Kidney glomerular epithelial cell (primary cell): ENCODE measurements around the gene TANK.
"Not testable (repeated sequence)": the region's sequence is repeated elsewhere in the genome, so short reads cannot be mapped to it uniquely, and the experiment has no call there.

ENCODE experiments used
- DNase-seq: peaks from one replicate; lab custom pipeline; 2025; lab: John Stamatoyannopoulos, UW

The TANK gene, protein sequence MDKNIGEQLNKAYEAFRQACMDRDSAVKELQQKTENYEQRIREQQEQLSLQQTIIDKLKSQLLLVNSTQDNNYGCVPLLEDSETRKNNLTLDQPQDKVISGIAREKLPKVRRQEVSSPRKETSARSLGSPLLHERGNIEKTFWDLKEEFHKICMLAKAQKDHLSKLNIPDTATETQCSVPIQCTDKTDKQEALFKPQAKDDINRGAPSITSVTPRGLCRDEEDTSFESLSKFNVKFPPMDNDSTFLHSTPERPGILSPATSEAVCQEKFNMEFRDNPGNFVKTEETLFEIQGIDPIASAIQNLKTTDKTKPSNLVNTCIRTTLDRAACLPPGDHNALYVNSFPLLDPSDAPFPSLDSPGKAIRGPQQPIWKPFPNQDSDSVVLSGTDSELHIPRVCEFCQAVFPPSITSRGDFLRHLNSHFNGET

DNA sequence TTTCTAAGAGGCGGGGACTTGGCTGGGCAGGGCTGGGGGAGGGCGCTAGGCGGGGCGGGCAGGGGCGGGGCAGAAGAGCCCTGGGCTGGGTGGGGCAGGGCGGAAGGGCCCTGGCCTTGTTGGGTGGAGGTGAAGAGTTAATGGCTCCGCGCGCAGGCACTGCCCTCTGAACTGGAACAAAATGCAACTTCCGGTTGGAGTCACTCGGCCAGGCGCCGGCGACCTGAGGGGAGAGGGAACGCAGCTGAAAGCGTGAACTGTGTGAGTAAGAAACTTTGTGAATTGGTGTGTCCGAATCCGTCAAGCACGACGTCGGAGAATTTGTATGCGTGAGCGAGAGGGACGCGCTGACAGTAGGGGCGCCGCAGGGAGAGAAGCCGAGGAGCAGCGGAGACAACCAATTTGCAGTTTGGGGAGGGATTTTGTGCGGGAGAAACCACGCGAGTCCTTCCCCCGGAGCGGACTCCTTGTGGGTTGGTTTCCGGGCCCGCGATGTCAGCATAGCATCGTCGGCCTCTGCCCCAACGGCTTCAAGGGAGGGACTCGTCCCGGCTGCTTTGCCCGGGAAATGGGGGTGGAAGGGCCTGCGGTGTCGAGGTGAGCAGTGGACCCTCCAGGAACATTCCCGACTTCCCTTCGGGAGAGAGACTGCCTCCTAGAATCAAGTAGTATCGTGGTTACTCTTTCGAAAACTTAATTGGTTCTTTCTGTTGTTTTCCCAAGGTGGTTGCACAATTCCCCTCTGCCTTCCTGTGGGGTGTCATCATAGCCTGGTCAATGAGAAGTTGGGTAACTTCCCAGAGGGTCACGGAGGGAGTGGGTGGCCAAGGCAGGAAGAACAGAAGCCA lies at the start of gene TANK:
TANK (plus strand) TSS at position 203 of the 848 bp plus-strand sequence. CDS start 19,235 bp downstream, outside the sequence.
- DNase-seq: peak; percentile 89

DNA sequence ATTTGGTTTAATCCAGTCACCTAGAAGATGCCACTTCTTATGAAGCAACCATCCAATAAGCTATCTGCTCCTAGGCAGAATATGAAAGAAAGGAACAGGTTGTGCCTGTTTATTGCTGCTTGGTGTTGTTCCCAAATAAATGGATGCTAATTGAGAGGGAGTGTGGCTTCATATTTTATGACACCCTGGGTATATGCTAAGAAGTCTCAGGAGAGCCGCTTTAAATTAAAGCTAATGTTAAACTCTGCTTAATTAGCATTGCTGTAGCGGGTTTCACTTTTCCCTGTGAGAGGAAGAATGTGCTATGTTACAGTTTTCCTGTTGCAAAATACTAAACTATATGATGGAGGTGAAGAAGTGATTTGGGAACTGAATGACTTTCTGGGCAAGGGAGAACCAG lies 48.7 kb upstream of the TANK start:
- DNase-seq: no peak

DNA sequence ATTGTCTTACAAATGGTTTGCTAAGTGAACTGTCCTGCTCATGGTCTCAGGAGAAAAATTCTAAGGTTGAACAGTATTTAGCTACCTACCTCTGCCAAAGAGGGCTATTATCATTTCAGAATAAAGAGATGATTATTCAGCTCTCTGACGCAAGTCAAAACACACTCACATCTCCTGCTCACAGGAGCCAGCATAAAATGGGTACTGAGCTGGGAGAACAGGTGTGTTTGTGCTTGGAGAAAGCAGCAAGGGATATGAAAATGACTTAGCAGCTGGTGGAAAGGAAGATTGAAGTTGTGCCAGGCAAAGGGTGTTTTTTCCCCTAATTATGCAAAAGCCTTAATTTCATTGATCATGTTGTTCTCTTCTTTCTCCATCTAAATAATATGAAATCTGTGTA lies 47.3 kb upstream of the TANK start:
- no peak for DNase-seq

DNA sequence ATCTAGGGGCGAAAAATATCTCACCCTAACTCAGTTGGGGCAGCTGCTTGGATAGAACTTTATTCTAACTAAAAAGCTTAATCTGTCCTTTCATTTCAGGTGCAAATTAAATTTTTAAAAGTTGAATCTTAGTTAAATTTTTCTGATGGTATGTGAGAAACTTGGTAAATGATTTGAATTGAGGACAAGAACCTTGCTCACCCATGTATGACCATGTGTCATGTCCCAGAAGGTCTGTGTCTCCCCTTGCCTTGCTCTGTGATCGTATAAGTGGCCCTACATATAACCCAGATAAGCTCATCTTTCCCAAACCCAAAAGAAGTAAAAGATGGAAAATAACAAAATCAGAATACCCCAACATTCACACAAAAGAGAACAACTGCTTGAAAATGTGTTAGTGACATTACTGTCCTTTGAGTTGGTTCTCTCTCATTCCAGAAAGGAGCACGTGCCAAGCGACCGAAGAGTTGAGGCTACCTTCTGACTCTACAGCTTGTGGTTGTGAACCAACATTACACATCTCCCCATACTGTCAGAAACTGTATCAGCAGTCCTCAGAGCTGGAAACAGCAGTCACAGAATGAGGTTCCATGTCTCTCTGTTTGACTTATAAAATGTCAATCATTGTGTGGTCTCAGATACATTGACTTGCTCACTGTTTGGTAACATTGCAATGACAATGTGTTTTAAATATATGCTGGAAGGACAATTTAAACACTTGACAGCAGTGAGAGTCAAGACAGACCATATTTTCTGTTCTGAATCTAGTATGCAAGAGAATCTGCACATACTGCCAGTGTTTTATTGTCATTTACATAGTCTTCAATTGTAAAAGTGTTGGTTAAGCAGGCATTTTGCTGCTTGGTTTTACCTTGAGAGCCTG lies 46.3 kb upstream of the TANK start:
- no peak for DNase-seq

DNA sequence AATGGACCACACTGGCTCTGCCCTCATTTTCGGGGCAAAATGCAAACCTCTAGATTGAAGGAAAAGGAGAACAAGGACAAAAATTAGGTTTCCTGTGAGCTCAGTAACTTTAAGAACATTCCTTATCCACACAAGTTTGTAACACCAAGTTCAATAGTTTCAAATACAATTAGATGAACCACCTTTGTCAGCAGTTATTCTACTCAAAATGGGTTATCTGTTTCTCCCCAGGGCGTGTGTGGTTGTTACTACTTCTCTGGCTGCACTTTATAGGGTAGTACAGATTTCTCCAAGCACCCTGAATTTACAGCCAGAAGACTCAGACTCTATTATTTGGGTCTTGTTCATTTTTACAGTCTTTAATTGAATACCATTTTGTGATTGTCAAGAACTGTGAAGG lies 45.0 kb upstream of the TANK start:
- no peak for DNase-seq

DNA sequence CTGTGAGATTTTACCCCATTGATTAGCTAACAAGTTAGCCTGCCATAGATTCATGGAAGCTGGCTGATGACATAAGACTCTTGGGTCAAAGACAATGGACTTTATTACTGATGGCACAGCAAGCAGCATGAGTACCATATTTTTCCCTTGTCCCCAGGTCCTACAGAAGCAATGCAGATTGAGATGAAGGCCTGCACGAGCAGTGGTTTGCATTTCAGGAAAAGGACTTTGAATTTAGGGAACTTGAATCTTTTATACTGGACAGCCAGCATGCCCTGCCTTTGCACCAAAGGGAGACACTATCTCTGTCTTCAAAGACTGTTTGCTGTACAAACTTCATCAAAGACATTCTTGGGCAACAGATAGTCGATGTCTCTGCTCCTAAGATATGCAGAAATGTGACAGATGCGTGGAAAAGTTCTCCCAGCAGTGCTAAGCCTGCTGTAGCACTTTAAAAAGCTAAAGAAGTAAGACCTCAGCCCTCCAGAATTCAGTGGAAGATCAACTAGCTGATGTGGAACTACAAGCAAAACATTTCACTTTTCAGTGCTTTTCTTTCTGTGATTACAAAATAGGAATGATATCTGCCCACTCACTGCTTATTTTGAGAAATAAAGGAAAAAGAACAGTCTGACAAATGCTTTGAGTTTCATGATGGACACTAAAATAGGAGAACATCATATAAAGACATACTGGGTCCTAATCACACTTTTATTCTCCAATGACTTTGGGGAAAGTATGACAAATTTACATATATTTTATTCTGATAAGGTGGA lies 44.4 kb upstream of the TANK start:
- no peak for DNase-seq

DNA sequence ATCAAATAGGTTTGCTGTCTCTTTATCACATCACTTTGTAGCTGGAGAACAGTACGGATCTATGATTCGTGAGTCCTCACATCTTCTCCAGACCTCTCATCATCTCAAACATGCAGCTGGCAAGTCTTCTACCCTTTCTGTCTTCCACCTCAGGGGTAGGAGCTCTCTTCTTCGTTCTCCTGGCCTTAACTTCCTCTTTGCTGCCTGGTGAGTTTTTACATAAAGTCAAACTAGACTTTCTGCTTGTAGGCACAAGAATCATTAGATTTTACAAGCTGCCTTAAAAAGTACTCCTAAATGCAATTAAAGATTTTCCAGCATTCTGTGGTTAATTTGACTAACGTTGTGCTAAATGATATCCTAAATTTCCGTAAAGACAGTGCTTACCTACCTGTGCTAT lies 43.7 kb upstream of the TANK start:
- DNase-seq: no peak

DNA sequence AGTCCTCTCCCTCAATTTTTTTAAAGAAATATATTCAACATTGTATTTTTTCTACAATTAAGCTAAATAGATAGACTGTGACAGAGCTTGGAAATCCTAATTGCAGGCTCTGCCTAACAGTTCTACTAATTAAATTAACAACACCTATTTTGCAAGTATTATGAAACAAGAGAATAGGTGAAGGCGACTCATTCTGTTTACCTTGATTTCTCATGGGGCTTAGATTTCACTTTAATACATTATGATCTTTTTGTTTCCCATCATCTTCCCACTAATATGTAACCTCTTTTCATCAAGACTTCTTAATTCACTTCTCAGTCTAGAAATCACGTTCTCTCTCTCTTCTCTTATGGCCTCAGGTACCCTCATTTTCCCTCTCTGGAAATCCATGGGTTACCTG lies 42.7 kb upstream of the TANK start:
- DNase-seq: no peak

DNA sequence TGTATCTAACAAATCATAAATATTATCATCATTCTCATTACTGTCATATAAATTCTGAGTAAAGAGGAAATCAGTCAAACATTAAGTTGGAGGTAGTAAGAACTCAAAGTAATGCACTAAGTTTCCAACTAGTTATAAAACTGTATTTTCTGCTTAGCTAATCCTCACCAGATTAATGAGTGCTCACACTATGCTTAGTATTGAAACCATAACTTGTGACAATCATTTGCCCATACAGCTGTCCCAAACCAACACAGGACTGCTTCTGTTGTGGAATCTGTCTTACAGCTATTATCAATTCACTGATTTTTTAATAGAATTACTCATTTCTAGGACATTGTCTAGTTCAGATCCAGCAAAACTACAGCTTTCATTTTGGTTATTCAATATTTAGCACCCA lies 41.5 kb upstream of the TANK start:
- no peak for DNase-seq

DNA sequence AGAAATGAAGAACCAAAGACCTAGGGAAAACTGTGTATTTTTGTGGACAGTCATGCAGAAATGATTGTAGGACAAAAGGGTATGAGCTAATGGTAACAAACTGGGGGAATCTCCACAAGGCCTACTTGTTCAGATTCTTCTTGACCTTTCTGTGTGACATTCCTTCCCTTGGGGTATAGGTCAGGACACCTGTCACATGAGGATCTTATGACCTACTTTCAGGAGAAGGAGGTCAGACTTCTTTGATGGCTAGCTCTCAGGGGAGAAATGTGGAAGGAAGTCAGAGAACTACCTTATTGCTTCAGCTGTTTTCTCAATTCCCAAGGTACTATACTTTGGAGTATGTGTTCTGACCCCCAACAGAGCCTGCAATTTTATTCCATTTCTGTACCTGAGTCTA lies 40.7 kb upstream of the TANK start:
- DNase-seq: no peak

DNA sequence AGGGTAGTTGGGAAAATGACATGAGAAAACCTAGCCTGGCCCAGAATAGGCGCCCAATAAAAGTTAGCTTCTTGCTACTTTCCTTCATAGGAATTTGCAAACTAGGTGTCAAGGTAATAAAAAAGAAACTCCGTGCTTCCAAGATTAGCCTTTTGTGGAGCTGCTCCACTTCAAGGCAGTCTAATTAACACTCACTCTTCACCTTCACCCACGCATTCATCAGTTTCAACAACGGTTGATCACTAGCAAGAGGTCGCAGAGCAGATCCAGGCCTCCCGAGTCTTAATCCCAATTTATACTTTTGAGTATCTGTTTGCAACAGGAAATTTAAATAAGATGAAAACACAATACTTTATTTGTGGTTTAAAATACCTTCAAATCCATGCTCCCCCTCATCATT lies 39.5 kb upstream of the TANK start:
- DNase-seq: no peak

DNA sequence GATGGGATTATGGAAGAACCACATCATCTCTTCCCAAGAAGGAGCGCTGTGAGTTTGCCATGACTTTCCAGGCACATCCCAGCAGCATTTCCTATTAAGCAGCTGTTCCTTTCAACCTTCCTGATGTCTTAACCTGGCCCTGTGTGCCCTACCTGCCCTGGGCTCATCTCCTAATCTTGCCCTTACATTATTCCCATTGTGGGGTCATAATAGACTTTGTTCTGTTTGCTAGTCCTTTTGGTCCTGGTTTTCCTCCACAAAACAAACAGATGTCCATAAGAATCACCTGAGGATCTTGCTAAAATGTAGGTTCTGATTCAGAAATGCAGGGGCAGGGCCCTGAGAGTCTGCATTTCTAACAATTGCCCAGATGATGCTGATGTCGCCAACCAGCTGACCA lies 38.6 kb upstream of the TANK start:
- no peak for DNase-seq

DNA sequence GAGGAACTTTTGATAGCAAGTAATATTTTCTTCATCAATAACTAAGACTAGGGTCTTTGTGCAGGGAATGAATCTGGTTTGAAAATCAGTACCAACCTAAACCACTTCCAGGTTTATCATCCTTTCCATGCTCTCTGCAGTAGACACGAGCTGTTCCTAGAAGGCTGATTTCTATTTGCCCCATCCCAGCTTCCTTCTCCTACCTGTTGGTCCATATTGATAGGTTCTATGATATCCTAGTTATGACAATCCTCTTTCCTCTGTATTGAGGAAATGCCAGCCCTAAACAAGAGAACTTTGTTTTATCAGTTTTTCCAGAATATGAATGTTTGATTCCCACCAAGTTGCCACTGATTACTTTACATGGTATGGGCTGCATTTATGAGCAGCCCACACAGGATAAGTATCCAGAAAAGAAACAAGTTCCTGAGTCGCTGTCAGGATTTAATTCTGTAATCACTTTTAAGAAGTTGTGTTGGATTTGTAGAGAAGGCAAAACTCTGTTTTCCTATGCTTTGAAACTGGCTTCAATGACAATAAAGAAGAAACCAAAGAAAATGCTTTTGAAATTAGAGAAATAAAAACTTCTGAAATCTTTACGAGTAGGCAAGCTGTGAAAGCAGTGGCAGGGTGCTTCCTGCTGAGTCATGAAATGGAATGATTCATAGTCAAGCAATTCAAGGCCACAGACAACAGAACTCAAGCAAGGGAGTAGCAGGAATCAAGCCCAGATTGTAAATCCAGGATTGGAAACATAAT lies 37.3 kb upstream of the TANK start:
- DNase-seq: peak; percentile 89

DNA sequence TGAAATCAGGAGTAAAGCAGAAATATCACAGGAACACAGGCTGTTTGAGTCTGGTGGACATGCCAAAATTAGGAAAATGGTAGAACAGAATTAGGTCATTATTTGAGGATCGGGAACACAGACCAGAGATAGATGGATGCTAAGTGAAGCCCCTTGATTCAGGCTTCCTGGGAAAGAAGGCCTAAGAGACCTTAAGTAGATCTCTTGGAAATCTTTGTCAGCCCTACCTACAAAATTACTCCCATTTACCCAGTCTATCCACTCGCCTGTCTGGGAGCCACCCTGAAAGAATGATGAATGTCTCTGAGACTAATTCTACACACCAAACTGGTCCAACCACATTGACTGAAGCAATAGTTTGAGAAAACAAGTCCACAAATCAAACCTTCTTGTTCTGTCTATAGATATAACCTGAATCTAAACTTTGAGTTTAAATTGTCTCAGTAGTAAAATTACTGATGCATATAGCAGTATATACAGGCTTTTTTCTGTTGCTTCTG lies 36.6 kb upstream of the TANK start:
- peak; percentile 45 for DNase-seq

DNA sequence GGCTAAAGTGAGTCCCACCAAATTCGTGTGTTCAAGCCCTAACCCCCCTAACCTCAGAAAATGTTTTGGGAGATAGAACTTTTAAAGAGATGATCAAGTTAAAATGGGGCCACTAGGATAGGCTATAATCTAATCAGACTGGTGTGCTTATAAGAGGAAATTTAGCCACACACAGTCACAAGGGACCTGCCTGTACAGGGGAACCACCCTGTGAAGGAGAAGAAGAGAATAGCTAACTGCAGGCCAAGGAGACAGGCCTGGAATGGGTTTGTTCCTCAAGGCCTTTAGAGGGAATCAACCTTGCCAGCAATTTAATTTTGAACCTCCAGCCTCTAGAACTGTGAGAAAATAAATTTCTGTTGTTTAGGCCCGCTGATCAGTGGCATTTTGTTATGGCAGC lies 36.0 kb upstream of the TANK start:
- no peak for DNase-seq

DNA sequence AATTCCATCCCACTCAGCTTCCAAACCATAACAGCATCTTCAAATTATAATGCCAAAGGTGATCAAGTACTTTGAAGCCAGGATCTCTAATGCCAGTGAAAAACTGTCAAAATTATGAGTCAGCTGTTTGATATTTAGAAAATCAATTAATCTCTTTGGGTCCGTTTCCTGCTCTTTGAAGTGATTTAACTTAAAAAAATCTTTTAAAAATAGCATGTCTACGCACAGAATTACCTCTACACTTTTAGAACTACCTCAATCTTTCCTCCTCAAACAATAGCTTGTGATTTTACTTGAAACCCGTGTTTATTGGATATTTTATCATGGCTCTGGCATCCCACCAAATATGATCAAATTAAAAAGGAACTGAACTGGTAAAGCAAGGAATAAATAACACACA lies 31.3 kb upstream of the TANK start:
- DNase-seq: no peak

DNA sequence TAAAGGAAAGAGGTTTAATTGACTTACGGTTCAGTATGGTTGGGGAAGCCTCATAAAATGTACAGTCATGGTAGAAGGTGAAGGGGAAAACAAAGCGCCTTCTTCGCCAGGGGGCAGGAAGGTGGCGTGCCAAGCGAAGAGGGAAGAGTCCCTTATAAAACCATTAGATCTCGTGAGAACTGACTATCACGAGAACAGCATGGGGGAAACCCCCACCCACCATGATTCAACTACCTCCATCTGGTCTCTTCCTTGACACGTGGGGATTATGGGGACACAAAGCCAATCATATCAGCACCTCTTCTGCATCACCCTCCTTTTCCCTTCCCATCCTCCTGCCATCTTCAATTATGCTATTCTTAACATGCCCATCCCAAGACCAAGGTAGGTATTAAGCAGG lies 29.9 kb upstream of the TANK start:
- DNase-seq: no peak

DNA sequence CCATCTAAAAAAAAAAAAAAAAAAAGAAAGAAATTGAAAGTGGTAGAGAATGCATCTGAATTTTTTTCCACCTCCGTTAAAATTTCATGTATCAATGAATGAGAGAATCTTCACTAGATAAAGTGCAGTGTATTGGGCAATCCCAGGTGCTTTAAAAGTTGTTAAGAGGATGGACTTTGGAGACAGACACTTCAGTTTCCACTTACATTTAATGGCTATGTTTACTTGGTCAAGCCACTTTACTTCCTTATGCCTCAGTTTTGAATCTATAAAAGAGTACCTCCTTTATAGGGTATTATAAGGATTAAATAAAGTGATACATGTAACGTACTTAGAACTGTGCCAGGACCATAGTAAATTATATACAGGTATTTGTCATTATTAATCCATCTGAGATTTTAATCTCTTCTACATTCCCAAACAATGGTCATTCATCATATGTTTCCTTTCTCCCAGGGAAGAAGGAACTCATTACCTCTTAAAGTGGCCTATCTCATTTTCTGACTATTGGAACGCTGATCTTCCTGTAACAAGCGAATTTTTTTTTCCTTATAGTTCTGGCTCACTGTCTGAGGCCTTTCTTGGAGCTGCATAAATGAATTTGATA lies 29.1 kb upstream of the TANK start:
- no peak for DNase-seq

DNA sequence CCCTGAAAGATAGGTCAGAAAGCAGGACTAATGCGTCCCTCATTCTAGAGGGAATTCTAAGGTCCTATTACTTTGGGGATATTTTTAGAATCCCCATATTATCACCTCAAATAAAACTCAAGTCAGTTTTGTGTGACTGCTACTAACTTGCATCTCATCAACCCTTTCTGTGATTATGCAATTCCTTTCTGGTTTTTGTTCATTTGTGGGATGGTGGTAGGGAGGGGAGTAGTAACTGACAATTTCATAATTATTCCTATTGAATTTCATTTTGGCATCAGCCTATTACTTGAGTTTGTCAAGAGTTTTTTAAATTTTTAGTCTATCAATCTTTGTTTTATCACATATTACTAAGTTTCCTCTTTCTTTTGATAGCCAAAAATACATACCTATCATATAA lies 28.4 kb upstream of the TANK start:
- DNase-seq: no peak

DNA sequence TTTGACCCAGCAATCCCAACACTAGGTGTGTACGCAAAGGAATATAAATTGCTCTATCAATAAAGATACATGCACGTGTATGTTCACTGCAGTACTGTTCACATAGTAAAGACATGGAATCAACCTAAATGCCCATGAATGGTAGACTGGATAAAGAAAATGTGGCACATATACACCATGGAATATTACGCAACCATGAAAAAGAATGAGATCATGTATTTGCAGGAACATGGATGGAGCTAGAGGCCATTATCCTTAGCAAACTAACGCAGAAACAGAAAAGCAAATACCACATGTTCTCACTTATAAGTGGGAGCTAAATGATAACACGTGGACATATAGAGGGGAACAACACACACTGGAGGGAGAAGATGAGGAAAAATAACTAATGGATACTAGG lies 27.8 kb upstream of the TANK start:
- DNase-seq: not testable (repeated sequence)
